Vagina (tissue), 2 donors: ENCODE results near the gene IFNA6.

Experiments used
- CTCF ChIP-seq, 3 experiments: fragments of 450-650 bp in 2 of 3; fragments of 200-600 bp in 1 of 3; sonication (generic) in 1 of 3; IDR thresholded peaks; one replicate each; pipeline ENCODE4 v1.5.1; 2017 to 2019; ENCODE audit warnings: antibody characterized with exemption in 3 of 3, mild to moderate bottlenecking in 2 of 3, moderate library complexity in 2 of 3
- POLR2A ChIP-seq, 2 donors: fragments of 450-650 bp; IDR thresholded peaks; one replicate each; pipeline ENCODE4 v1.6.1; 2017; ENCODE audit warnings: antibody characterized with exemption in 2 of 2, mild to moderate bottlenecking in 2 of 2, moderate library complexity in 2 of 2

GRCh38 chr9:21322911-21323461 lies 27.7 kb downstream of the IFNA6 start:
- no peak for TF ChIP-seq CTCF (IDR thresholded peaks at IDR 0.05)
- no peak for TF ChIP-seq POLR2A (IDR thresholded peaks at IDR 0.05)
